LNCaP clone FGC (cell line): ENCODE data around the gene LIMK2.

Source experiments
- DNase-seq: peaks from one replicate; pipeline ENCODE4 v3.0.0-alpha.2; 2011; ENCODE audit warnings: low read depth
- H3K4me3 ChIP-seq: 2 replicates; pipeline ENCODE4 v1.5.1; 2011; ENCODE audit warnings: mild to moderate bottlenecking, low read depth, low read length, control low read depth
- TF ChIP-seq, protein P1 (sequence below): IDR thresholded peaks from 2 replicates; pipeline ENCODE4 v1.5.1; 2012; ENCODE audit warnings: mild to moderate bottlenecking; ENCODE audit not compliant: control insufficient read depth, insufficient read depth; ENCODE audit errors: extremely low read depth

Gene LIMK2

DNA sequence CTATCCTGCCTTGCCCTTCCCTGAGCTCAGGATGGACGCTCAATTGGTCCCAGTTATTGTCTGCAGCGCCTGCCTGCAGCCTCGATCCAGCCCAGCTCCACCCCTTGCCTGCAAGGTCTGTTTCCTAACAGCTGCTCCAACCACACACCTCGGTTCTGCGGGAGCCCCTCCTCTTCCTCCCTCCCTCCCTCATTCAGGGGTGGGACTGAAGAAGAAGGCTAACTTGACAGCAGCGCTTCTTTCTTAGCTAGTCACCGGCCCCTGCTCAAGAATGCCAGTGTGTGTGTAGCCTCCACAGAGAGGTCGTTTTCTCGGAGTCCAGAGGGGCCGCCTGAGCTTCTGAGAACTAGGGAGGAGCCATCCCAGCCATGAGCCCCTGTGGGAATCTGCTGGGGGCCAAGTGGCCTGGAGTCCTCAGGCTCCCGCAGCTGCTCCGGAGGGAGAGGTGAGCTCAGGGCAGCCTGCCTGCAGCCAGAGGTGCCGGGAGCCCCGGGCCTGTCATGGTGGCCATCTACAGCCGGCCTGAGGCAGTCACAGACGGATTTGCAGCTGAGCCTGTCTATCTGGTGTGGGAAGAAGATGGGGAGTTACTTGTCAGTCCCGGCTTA, 36.1 kb downstream of the LIMK2 start:
- TF ChIP-seq, protein P1, sequence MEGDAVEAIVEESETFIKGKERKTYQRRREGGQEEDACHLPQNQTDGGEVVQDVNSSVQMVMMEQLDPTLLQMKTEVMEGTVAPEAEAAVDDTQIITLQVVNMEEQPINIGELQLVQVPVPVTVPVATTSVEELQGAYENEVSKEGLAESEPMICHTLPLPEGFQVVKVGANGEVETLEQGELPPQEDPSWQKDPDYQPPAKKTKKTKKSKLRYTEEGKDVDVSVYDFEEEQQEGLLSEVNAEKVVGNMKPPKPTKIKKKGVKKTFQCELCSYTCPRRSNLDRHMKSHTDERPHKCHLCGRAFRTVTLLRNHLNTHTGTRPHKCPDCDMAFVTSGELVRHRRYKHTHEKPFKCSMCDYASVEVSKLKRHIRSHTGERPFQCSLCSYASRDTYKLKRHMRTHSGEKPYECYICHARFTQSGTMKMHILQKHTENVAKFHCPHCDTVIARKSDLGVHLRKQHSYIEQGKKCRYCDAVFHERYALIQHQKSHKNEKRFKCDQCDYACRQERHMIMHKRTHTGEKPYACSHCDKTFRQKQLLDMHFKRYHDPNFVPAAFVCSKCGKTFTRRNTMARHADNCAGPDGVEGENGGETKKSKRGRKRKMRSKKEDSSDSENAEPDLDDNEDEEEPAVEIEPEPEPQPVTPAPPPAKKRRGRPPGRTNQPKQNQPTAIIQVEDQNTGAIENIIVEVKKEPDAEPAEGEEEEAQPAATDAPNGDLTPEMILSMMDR: no peak
- peak; percentile 80 for DNase-seq
- H3K4me3 ChIP-seq: peak overlapping the region; percentile 80

- TF ChIP-seq, protein P1: no peak
- no peak for DNase-seq
- peak overlapping the region; percentile 80 for H3K4me3 ChIP-seq
Observed at GRCh38 chr22:31248965-31249958, 37.2 kb downstream of the LIMK2 start.

DNA sequence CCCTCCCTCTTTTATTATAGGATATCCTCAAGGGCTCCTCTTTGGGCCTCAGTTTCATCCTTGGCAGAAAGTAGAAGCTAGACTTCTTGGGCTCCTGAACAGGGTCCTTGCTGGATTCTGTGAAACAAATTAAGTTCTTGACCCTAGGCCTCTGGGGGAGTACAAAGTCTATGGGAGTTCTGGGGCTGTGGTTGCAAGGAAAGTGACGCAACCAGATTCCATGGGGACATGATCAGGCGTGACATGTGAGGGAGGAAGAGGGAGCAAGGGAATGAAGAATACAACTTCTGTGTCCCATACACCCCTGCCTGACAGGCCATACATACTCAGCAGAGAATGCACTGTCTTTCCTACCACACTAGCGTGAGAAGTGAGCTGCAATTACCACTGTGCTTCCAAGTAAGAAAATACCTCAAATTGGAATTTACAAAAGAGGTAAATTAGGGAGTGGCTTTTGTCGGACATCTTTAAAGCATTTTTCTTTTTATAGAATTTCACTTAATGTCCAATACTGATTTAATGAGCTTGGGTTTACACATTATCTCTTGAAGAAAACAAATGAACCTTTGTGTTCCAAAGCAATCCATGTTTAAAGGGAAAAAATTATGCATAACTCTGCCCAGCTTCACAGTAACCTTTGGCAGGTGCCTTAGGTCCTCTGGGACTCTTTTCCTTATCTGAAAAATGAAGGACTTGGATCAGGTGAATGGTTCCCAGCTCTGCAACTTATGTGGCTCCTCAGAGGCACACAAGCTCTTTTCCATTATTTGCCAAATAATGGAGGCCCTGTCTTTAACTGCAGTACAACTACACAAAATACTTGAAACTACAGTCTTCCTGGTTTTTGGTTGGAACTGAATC, 38.9 kb downstream of the LIMK2 start:
- TF ChIP-seq, protein P1: no peak
- no peak overlapping the region for H3K4me3 ChIP-seq
- no peak for DNase-seq

DNA sequence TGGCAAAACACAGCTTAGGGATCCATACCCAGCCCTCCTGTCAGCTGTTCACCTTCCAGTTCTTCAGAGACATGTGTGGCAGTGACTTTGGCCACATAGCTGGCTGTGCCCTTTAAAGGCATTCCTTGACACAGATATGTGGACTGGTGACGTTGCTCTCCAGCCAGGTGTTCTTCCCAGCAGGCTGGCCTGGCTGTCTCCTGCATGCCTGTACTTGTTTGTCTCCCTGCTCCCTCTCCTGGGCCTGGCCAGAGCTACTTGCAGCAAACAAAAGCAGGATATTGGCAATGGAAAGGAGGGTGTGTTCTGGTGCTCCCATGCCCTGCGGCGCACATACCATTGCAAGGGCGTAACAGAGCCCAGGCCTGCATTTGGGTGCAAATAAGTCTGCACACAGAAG, 41.9 kb downstream of the LIMK2 start:
- peak; percentile 99 for DNase-seq
- no peak overlapping the region for H3K4me3 ChIP-seq
- TF ChIP-seq, protein P1: peak; percentile 41

- peak; percentile 62 for DNase-seq
- no peak overlapping the region for H3K4me3 ChIP-seq
- TF ChIP-seq, protein P1: no peak
Observed at GRCh38 chr22:31259798-31260473, 47.8 kb downstream of the LIMK2 start.

DNA sequence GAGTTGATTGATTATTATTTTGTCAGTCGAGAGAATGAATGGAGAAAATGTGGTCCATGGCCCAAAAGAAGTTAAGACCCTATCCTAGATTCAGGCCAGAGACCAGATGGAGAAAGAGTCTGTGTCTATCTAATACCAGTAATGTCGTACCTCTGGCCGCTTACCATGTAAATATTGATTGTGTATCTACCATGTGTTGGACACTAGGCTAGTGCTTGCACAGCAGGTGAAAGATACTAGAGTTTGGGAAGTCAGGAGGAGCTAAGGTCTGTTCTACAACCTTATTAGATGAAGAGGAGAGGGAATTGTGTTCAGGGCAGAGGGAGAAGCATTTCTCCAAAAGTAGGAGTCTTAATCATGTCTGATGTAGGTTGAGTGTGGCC, 48.4 kb downstream of the LIMK2 start:
- H3K4me3 ChIP-seq: no peak overlapping the region
- DNase-seq: peak; percentile 41
- TF ChIP-seq, protein P1: no peak
